ENCODE data around the gene TMPRSS11A.

The TMPRSS11A gene

DNA sequence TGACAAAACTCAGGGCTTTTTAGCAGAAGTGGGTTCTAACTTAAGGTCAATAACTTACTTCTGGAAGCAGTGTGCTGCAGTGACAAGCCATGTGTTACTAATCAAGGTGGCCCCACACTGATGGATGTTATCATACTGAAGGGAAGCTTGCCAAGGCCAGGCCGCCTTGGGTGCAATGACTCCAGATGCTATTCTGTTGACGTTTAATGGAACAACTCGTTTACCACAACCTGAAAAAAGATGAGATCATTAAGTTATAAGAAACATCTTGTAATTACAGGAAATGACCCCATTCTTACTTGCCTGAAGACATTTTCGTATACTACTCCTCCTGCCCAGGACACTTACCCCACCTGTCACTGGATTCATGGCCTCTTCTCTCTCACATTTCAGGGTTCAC, 40.6 kb downstream of the TMPRSS11A start:
- no peak for TF ChIP-seq CTCF (conservative IDR thresholded peaks at IDR 0.05; ENCODE audit: low read length)
- no peak overlapping the region for H3K4me3 ChIP-seq (ENCODE audit: low read length)
- peak; percentile 11 for DNase-seq (ENCODE audit: low read depth)

- peak; percentile 16; the same call in 1 of the 2 replicates for TF ChIP-seq CTCF (conservative IDR thresholded peaks at IDR 0.05; ENCODE audit: low read length)
- DNase-seq (ENCODE audit: low read depth): no peak
- no peak overlapping the region for H3K4me3 ChIP-seq (ENCODE audit: low read length)
Measured at GRCh38 chr4:67918428-67918827, 44.9 kb downstream of the TMPRSS11A start.

DNA sequence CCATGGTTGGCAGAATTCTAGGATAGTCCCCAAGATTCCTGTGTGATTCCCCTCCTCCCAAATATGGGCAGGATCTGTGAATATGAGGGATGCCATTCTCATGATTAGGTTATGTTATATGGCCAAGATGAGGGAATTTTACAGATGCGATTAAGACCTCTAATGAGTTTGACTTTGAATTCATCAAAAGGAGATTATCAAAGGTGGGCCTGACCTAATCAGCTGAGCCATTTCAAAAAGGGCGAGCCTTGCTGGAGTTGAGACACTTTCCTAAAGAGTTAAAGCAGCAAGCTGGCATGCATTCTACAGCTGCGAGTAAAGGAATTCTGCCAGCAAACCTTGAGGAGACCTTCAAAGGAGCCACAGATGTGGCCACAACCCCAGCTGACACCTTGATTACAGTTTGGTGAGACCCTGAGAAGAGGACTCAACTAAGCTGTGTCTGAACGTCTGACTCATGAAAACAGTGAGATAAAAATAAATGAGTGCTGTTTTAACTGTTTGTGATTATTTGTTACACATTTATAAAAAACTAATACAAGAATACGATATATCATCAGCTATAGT, 47.8 kb downstream of the TMPRSS11A start:
- no peak for DNase-seq (ENCODE audit: low read depth)
- H3K4me3 ChIP-seq (ENCODE audit: low read length): no peak overlapping the region
- no peak for TF ChIP-seq CTCF (conservative IDR thresholded peaks at IDR 0.05; ENCODE audit: low read length)

GRCh38 chr4:67912080-67912479, 51.2 kb downstream of the TMPRSS11A start:
- H3K4me3 ChIP-seq (ENCODE audit: low read length): no peak overlapping the region
- TF ChIP-seq CTCF (conservative IDR thresholded peaks at IDR 0.05; ENCODE audit: low read length): no peak
- no peak for DNase-seq (ENCODE audit: low read depth)

DNA sequence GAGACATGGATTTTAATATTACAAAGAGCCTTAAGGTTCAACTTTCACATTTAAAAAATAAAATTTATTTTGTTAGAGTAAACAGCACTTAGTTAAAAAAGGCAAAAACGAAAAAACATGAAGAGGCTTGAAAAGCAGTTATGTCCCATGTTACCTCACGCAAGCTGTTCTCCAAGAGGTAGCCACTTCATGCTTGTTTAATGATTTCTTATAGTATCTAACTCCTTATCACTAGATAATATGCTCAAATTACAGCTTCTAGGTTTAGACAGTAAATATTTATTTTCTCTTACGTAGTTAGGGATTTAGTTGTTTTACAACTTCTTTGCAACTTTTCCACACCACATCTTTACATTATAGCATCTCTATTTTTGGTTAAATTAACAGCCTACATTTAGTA, 51.7 kb downstream of the TMPRSS11A start:
- DNase-seq (ENCODE audit: low read depth): no peak
- H3K4me3 ChIP-seq (ENCODE audit: low read length): no peak overlapping the region
- TF ChIP-seq CTCF (conservative IDR thresholded peaks at IDR 0.05; ENCODE audit: low read length): no peak

- TF ChIP-seq CTCF (conservative IDR thresholded peaks at IDR 0.05; ENCODE audit: low read length): no peak
Measured at GRCh38 chr4:67911141-67911540, 52.2 kb downstream of the TMPRSS11A start.

DNA sequence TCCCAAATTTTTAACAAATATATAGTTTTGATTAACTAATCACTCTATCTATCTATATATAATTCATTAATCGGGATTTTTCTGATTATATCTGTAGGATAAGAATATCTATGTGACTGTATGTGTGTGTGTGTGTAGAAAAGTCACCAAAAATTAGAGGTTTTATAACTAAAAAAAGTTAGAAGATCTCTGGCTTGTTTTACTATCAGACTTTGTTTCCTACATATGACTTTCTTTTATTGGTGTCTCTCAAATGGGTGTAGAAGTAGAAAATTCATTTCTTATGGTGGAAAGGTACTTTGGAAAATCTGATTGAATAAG, 52.7 kb downstream of the TMPRSS11A start:
- no peak for TF ChIP-seq CTCF (conservative IDR thresholded peaks at IDR 0.05; ENCODE audit: low read length)
- H3K4me3 ChIP-seq (ENCODE audit: low read length): no peak overlapping the region
- no peak for DNase-seq (ENCODE audit: low read depth)

More at GRCh38 chr4:67911141-67911540, 52.2 kb downstream of the TMPRSS11A start:
- DNase-seq (ENCODE audit: low read depth): no peak
- no peak overlapping the region for H3K4me3 ChIP-seq (ENCODE audit: low read length)

Measured in AG10803 (cell line).